Measurements from ENCODE around the gene MTMR6. TPM values are rescaled to one million over a fixed set of nuclear protein-coding genes. Genes with fewer than 3 reads are reported as not detected.

The MTMR6 gene
- polyA plus RNA-seq, 2 donors: 2.4 to 4.5 TPM

DNA sequence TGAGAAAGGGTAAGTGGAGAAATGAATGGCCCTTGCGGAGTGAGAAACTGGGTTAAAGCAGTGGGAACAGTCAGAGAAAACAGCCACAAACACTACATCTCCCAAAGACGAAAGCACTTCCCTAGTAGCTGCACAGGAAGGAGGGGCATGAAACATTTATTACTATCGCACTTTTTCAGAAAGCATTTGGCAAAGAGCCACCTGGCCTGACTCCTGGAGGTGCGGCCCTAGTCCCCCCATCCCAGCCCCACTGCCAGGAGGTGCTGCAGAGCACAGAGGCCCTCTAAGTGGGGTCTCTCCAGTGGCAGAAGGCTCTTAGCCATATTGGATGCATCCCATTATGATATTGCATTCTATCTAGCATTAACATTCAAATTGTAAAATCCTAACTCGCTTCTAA, 55.8 kb downstream of the MTMR6 start:
- Histone ChIP-seq H3K27me3 (ENCODE audit: control insufficient read depth in 1 of 2, insufficient read depth in 2 of 2, low read length in 2 of 2) (no peaks in the 10 kb centered on the region), H3K9me3 (ENCODE audit: control insufficient read depth in 2 of 2, insufficient read depth in 1 of 2, low read depth in 1 of 2, low read length in 1 of 2) (no peaks in the 10 kb centered on the region), H3K4me3 (ENCODE audit: low read depth in 1 of 2, low read length in 2 of 2) (no peak overlapping the region), H3K36me3 (ENCODE audit: control insufficient read depth in 2 of 2, insufficient read depth in 2 of 2, low read length in 1 of 2) (no peaks in the 10 kb centered on the region), H3K4me1 (ENCODE audit: control insufficient read depth in 2 of 2, insufficient read depth in 2 of 2, low read length in 1 of 2) (no peaks in the 10 kb centered on the region), H3K27ac (ENCODE audit: low read depth in 2 of 2, low read length in 1 of 2) (no peak overlapping the region)
- 40 to 43% methylated on average over 5 of the region's 5 CpGs for WGBS, 2 donors

DNA sequence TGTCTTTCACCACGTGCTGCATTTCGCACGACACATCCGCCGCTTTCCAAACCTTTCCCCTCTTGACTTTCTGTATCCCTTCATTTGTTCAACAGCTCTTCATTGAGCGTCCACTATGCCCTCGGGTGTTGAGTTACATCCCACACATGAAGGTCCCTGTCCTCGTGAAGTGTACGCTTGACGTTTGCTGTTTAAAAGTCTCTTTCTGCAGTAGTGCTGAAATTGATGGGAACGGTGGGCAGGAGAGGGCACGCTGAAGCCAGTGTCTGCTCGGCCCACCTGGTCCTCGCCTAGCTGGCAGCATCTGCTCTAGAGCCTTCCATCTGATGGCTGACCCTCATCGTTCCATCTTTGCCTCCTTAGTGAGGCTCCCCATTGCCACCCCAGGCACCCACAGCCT, 59.6 kb downstream of the MTMR6 start:
- no peak overlapping the region for H3K27ac ChIP-seq (ENCODE audit: low read depth in 2 of 2, low read length in 1 of 2)
- WGBS, 2 donors: 87 to 88% methylated on average over 15 of the region's 15 CpGs

DNA sequence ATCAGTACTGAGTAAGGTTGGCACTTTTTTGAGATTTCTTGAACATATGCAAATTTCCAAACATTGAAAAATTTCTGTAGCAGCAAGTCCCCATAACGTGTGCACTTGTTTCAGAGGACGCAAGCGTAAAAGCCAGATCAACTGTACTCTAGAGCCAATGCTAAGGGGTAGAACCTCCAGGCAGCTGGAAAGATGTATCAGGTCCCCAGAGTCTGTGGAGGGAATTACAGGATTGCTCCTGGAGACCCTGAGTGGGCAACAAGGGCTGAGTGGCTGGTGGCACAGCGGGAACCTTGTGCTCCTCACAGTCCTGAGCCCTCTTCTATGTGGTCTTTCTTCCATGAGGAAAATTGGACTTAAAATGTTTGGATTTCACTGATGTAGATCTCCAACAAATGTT, 61.3 kb downstream of the MTMR6 start:
- 85 to 93% methylated on average over 4 of the region's 4 CpGs for WGBS, 2 donors
- Histone ChIP-seq H3K27ac (ENCODE audit: low read depth in 2 of 2, low read length in 1 of 2) (no peak overlapping the region), H3K36me3 (ENCODE audit: control insufficient read depth in 2 of 2, insufficient read depth in 2 of 2, low read length in 1 of 2) (no peaks in the 10 kb centered on the region), H3K4me3 (ENCODE audit: low read depth in 1 of 2, low read length in 2 of 2) (no peak overlapping the region), H3K4me1 (ENCODE audit: control insufficient read depth in 2 of 2, insufficient read depth in 2 of 2, low read length in 1 of 2) (no peaks in the 10 kb centered on the region), H3K9me3 (ENCODE audit: control insufficient read depth in 2 of 2, insufficient read depth in 1 of 2, low read depth in 1 of 2, low read length in 1 of 2) (no peaks in the 10 kb centered on the region), H3K27me3 (ENCODE audit: control insufficient read depth in 1 of 2, insufficient read depth in 2 of 2, low read length in 2 of 2) (no peaks in the 10 kb centered on the region)

More for the DNA sequence above, 59.6 kb downstream of the MTMR6 start:
- Histone ChIP-seq H3K27me3 (ENCODE audit: control insufficient read depth in 1 of 2, insufficient read depth in 2 of 2, low read length in 2 of 2) (no peaks in the 10 kb centered on the region), H3K4me1 (ENCODE audit: control insufficient read depth in 2 of 2, insufficient read depth in 2 of 2, low read length in 1 of 2) (no peaks in the 10 kb centered on the region), H3K4me3 (ENCODE audit: low read depth in 1 of 2, low read length in 2 of 2) (no peak overlapping the region), H3K36me3 (ENCODE audit: control insufficient read depth in 2 of 2, insufficient read depth in 2 of 2, low read length in 1 of 2) (no peaks in the 10 kb centered on the region), H3K9me3 (ENCODE audit: control insufficient read depth in 2 of 2, insufficient read depth in 1 of 2, low read depth in 1 of 2, low read length in 1 of 2) (no peaks in the 10 kb centered on the region)

DNA sequence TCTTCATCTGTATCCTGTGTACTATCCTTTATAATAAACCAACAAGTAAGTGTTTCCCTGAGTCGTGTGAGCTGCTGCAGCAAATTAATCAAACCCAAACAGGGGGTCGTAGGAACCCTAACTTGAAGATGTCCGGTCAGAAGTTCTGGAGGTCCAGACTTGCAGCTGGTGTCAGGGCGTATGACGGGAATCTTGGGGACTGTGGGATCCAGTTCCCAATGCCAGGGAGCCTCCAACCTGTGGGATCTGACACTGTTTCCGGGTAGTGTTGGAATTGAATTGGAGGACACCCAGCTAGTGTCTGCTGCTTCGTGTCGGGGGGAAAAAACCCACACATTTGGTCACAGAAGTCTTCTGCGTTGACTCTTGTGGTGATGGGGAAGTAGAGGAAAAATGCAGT, 63.1 kb downstream of the MTMR6 start:
- Histone ChIP-seq H3K4me3 (ENCODE audit: low read depth in 1 of 2, low read length in 2 of 2) (no peak overlapping the region), H3K9me3 (ENCODE audit: control insufficient read depth in 2 of 2, insufficient read depth in 1 of 2, low read depth in 1 of 2, low read length in 1 of 2) (no peaks in the 10 kb centered on the region), H3K36me3 (ENCODE audit: control insufficient read depth in 2 of 2, insufficient read depth in 2 of 2, low read length in 1 of 2) (no peaks in the 10 kb centered on the region), H3K4me1 (ENCODE audit: control insufficient read depth in 2 of 2, insufficient read depth in 2 of 2, low read length in 1 of 2) (no peaks in the 10 kb centered on the region), H3K27me3 (ENCODE audit: control insufficient read depth in 1 of 2, insufficient read depth in 2 of 2, low read length in 2 of 2) (no peaks in the 10 kb centered on the region), H3K27ac (ENCODE audit: low read depth in 2 of 2, low read length in 1 of 2) (no peak overlapping the region)
- 88 to 93% methylated on average over 9 of the region's 9 CpGs for WGBS, 2 donors

DNA sequence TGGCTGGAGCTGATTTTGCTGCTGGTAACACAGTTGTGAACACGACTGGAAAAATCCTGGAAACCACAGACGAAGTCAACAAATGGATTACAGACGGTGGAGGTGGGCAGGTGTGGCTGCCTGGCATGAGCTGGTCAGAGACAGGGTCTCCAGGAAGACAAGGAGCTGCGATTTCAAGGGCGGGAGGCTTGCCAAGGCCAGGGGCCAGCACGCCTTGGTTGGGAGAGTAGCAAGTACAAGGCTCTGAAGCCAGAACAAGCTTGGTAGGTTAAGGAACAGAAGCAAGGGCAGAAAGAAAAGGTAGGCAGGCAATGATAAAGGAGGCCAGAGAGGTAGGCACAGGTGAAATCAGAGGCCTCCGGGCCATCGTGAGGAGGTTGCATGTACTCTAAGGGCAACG, 64.5 kb downstream of the MTMR6 start:
- H3K27ac ChIP-seq (ENCODE audit: low read depth in 2 of 2, low read length in 1 of 2): no peak overlapping the region
- 81 to 87% methylated on average over 9 of the region's 9 CpGs for WGBS, 2 donors
- no peak overlapping the region for H3K4me3 ChIP-seq (ENCODE audit: low read depth in 1 of 2, low read length in 2 of 2)
- no peaks in the 10 kb centered on the region for H3K9me3 ChIP-seq (ENCODE audit: control insufficient read depth in 2 of 2, insufficient read depth in 1 of 2, low read depth in 1 of 2, low read length in 1 of 2)
- H3K4me1 ChIP-seq (ENCODE audit: control insufficient read depth in 2 of 2, insufficient read depth in 2 of 2, low read length in 1 of 2): no peaks in the 10 kb centered on the region
- no peaks in the 10 kb centered on the region for H3K27me3 ChIP-seq (ENCODE audit: control insufficient read depth in 1 of 2, insufficient read depth in 2 of 2, low read length in 2 of 2)
- H3K36me3 ChIP-seq (ENCODE audit: control insufficient read depth in 2 of 2, insufficient read depth in 2 of 2, low read length in 1 of 2): no peaks in the 10 kb centered on the region

DNA sequence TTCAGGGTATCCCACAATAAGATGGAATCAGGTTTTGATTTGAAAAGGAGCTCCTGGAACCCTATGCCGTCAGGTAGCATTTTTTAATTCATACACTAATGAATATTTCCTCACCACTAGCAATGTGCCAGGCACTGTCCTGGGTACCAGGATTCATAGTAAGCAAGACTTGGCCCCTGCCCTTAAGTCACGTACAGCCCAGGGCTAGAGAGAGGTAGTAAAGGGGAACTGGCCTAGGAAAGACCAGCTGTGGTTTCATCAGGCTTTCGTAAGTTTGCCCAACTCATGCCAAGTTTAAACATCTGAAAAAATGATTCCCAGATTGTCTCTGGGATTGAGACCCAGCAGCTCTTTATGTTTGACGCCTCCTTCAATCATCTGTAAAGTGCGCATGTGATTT, 69.3 kb downstream of the MTMR6 start:
- Histone ChIP-seq H3K27ac (ENCODE audit: low read depth in 2 of 2, low read length in 1 of 2) (no peak overlapping the region), H3K9me3 (ENCODE audit: control insufficient read depth in 2 of 2, insufficient read depth in 1 of 2, low read depth in 1 of 2, low read length in 1 of 2) (no peaks in the 10 kb centered on the region), H3K36me3 (ENCODE audit: control insufficient read depth in 2 of 2, insufficient read depth in 2 of 2, low read length in 1 of 2) (no peaks in the 10 kb centered on the region), H3K27me3 (ENCODE audit: control insufficient read depth in 1 of 2, insufficient read depth in 2 of 2, low read length in 2 of 2) (no peaks in the 10 kb centered on the region), H3K4me3 (ENCODE audit: low read depth in 1 of 2, low read length in 2 of 2) (no peak overlapping the region), H3K4me1 (ENCODE audit: control insufficient read depth in 2 of 2, insufficient read depth in 2 of 2, low read length in 1 of 2) (peaks cover 2 to 6% of the 10 kb centered on the region in 2 donors)
- WGBS, 2 donors: 69 to 75% methylated on average over 5 of the region's 5 CpGs

DNA sequence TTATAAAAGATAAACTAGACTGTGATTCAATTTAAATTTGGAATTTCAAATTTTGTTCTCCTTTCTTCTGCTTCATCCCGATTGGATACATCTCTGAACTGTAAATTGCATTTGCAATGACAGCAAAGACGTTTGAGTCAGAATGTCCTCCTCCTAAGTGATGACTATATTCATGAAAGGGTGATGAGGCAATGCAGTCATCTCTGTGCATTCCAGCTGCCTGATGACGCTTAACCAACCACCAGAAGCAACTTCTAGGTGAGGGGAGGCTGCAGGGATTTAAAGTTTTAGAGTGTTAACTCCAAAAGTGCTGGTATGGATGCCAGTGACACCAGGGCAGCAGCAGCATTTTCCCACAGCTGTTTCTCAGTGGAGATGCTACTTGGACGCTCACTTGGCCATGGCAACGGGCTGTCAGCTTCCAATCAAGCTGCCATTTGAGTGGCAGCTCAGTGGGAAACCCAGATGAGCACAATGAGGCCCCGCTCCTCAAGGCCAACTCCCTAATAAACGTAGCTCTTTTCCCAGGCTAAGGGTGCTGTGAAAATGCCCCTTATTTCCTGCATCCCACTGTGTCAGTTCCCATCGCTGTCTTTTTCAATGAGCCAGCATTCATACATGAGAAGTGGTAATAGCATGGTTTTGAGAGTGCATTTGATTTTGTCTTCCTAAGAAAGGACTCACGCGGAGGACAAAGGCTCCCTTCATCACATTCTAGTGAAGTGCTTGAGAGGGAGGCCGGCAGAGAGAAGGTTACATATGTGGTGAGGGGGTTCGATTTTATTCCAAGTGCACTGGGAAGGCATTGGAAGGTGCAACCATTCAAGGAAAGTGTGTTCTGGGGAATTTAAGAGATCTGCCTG, 70.0 kb downstream of the MTMR6 start:
- Histone ChIP-seq H3K4me1 (ENCODE audit: control insufficient read depth in 2 of 2, insufficient read depth in 2 of 2, low read length in 1 of 2) (peaks cover 2 to 6% of the 10 kb centered on the region in 2 donors), H3K27ac (ENCODE audit: low read depth in 2 of 2, low read length in 1 of 2) (no peak overlapping the region), H3K27me3 (ENCODE audit: control insufficient read depth in 1 of 2, insufficient read depth in 2 of 2, low read length in 2 of 2) (no peaks in the 10 kb centered on the region), H3K36me3 (ENCODE audit: control insufficient read depth in 2 of 2, insufficient read depth in 2 of 2, low read length in 1 of 2) (no peaks in the 10 kb centered on the region), H3K9me3 (ENCODE audit: control insufficient read depth in 2 of 2, insufficient read depth in 1 of 2, low read depth in 1 of 2, low read length in 1 of 2) (no peaks in the 10 kb centered on the region), H3K4me3 (ENCODE audit: low read depth in 1 of 2, low read length in 2 of 2) (no peak overlapping the region)
- whole genome bisulfite sequencing, 2 donors: 60 to 65% methylated on average over 12 of the region's 12 CpGs

DNA sequence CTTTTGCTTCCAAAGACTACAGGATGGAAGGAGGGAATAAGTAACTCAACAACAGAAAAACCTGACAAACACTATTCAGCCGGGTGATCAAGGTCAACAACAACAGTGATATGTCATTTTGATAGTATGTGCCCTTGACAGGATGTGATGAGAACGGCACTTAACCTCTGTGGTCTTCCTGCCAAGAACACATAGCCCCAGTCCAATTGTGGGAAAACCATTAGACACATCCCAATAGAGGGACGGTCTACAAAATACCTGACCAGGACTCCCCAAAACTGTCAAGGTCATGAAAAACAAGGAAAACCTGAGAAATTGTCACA, 72.1 kb downstream of the MTMR6 start:
- H3K4me3 ChIP-seq (ENCODE audit: low read depth in 1 of 2, low read length in 2 of 2): no peak overlapping the region
- 44 to 62% methylated on average over 3 of the region's 3 CpGs for WGBS, 2 donors
- no peak overlapping the region for H3K27ac ChIP-seq (ENCODE audit: low read depth in 2 of 2, low read length in 1 of 2)
- H3K9me3 ChIP-seq (ENCODE audit: control insufficient read depth in 2 of 2, insufficient read depth in 1 of 2, low read depth in 1 of 2, low read length in 1 of 2): no peaks in the 10 kb centered on the region
- no peaks in the 10 kb centered on the region for H3K36me3 ChIP-seq (ENCODE audit: control insufficient read depth in 2 of 2, insufficient read depth in 2 of 2, low read length in 1 of 2)
- no peaks in the 10 kb centered on the region for H3K27me3 ChIP-seq (ENCODE audit: control insufficient read depth in 1 of 2, insufficient read depth in 2 of 2, low read length in 2 of 2)
- H3K4me1 ChIP-seq (ENCODE audit: control insufficient read depth in 2 of 2, insufficient read depth in 2 of 2, low read length in 1 of 2): peaks cover 2 to 6% of the 10 kb centered on the region in 2 donors

DNA sequence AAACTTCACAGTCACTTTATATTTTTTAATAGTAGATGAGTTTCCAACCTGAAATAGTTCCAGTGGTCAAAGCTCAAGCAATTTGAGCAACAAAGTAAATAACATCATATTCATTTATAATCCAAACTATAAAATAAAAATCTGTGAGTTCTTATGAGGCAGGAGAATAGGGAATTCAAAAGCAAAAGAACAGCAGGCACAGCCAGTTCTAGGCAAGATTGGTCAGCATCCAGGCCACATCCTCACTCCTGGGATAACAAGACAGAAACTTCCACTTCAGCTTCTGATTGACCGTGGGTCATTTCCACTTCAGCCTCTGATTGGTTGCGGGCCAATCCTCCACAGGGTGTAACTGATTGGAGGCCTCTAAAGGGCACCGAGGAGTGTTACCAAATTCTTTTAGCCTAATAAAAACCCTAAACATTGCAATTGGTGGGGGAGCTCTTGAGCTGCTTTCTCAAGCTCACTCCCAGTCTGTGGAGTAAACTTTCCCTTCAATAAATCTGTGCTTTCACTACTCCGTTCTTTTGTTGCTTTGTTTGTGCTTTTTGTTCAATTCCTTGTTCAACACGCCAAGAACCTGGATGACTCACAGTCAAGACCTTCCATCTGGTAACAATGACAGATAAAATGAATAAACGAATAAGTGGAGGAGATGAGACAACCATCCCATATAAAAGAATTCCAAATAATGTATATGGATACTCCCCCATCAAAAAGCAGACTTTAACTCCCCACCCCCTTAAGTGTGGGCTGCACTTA, 72.6 kb downstream of the MTMR6 start:
- WGBS, 2 donors: 45 to 50% methylated on average over 6 of the region's 6 CpGs
- Histone ChIP-seq H3K27ac (ENCODE audit: low read depth in 2 of 2, low read length in 1 of 2) (no peak overlapping the region), H3K9me3 (ENCODE audit: control insufficient read depth in 2 of 2, insufficient read depth in 1 of 2, low read depth in 1 of 2, low read length in 1 of 2) (no peaks in the 10 kb centered on the region), H3K4me3 (ENCODE audit: low read depth in 1 of 2, low read length in 2 of 2) (no peak overlapping the region), H3K4me1 (ENCODE audit: control insufficient read depth in 2 of 2, insufficient read depth in 2 of 2, low read length in 1 of 2) (peaks cover 2 to 6% of the 10 kb centered on the region in 2 donors), H3K27me3 (ENCODE audit: control insufficient read depth in 1 of 2, insufficient read depth in 2 of 2, low read length in 2 of 2) (no peaks in the 10 kb centered on the region), H3K36me3 (ENCODE audit: control insufficient read depth in 2 of 2, insufficient read depth in 2 of 2, low read length in 1 of 2) (no peaks in the 10 kb centered on the region)
